HTR-8/SVneo (cell line): ENCODE results near the gene THAP4.

Source experiments
- DNase-seq: peaks from one replicate; pipeline ENCODE4 v3.0.0; 2011; ENCODE audit warnings: low spot score, mixed read lengths; ENCODE audit not compliant: insufficient read length
- FAIRE-seq: peaks from 2 replicates; lab custom pipeline; 2011; peaks lifted over from hg19 to GRCh38; lab: Jason Lieb, UNC

THAP4 gene

GRCh38 chr2:241538838-241539615 is 97.9 kb downstream of the THAP4 start:
- DNase-seq: no peak
- no peak for FAIRE-seq

GRCh38 chr2:241535871-241536655 is 100.9 kb downstream of the THAP4 start:
- DNase-seq: no peak
- FAIRE-seq: no peak

- FAIRE-seq (peak; percentile 36), DNase-seq (no peak)
These were observed 102.1 kb downstream of the THAP4 start for GRCh38 chr2:241534701-241535375.
